OCI-LY7 (cell line): ENCODE measurements around the gene UACA.

Source experiments
- CTCF ChIP-seq: fragments of 200-600 bp; sonication (generic); conservative IDR thresholded peaks from 2 replicates; pipeline ENCODE4 v1.5.1; 2014; ENCODE audit warnings: mild to moderate bottlenecking, antibody characterized with exemption, low read length, moderate library complexity, mixed read lengths
- EZH2phosphoT487 ChIP-seq: fragments of 200-600 bp; sonication (generic); IDR thresholded peaks from 2 replicates; pipeline ENCODE4 v1.6.1; 2018; ENCODE audit warnings: low read depth, borderline replicate concordance, mild to moderate bottlenecking, mixed run types, antibody characterized with exemption, low read length, moderate library complexity, mixed read lengths

DNA sequence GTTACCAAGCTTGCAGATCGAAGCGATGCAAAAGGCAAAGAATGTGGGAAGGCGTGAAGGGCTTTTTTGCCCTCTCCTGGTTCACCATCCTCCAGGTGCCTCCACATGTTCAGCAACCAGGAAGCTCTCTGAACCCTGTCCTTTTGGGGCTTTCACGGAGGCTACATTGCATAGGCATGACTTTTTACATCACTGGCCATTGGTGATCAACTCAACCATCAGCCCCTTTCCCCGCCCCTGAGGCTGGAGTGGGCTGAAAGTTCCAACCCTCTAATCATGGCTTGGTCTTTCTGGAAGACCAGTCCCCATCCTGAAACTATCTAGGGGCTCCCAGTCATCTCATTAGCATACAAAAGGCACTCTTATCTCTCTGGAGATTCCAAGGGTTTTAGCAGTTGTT is 52.6 kb downstream of the UACA start:
- TF ChIP-seq CTCF (no peak), EZH2phosphoT487 (no peak)
